Stimulated activated CD8-positive, alpha-beta memory T cell treated with anti-CD3 and anti-CD28 coated beads, Interleukin-12 subunit alpha, Interleukin-12 subunit beta, amount 100 ng/mL, for 4 hours (primary cell): ENCODE results near the gene TRIOBP.

Source experiments
- DNase-seq: peaks from one replicate; pipeline ENCODE4 v3.0.0-alpha.2; 2020; ENCODE audit warnings: low read depth

The TRIOBP gene

GRCh38 chr22:37664249-37665101 lies 32.4 kb upstream of the TRIOBP start:
- no peak for DNase-seq

- no peak for DNase-seq
Observed at GRCh38 chr22:37665487-37665886, 31.4 kb upstream of the TRIOBP start.

DNA sequence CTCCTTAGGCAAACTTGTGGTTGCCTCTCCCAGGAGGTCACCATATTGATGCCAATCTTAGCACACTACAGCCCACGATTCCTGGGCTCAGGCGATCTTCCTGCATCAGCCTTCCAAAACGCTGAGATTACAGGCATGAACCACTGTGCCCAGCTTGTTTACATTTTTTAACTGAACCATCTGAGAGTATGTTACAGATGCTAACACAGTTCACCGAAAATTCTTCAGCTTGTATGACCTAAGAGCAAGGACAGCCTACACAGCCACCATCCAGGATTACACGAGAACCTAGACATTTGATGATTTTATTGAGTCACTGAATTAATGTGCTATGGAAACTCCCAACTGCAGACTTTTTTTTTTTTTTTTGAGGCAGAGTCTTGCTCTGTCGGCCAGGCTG lies 27.3 kb upstream of the TRIOBP start:
- DNase-seq = no peak

GRCh38 chr22:37672206-37672919 lies 24.5 kb upstream of the TRIOBP start:
- DNase-seq = no peak

GRCh38 chr22:37672920-37673455 lies 23.9 kb upstream of the TRIOBP start:
- no peak for DNase-seq

- no peak for DNase-seq
Observed at GRCh38 chr22:37674248-37674647, 22.6 kb upstream of the TRIOBP start.

- DNase-seq = peak; percentile 42
Observed at GRCh38 chr22:37674951-37675929, 21.6 kb upstream of the TRIOBP start, which contains the start of gene LGALS1. Gene LGALS1 (plus strand): TSS chr22:37675636. CDS start chr22:37675703, 67 bp downstream.

DNA sequence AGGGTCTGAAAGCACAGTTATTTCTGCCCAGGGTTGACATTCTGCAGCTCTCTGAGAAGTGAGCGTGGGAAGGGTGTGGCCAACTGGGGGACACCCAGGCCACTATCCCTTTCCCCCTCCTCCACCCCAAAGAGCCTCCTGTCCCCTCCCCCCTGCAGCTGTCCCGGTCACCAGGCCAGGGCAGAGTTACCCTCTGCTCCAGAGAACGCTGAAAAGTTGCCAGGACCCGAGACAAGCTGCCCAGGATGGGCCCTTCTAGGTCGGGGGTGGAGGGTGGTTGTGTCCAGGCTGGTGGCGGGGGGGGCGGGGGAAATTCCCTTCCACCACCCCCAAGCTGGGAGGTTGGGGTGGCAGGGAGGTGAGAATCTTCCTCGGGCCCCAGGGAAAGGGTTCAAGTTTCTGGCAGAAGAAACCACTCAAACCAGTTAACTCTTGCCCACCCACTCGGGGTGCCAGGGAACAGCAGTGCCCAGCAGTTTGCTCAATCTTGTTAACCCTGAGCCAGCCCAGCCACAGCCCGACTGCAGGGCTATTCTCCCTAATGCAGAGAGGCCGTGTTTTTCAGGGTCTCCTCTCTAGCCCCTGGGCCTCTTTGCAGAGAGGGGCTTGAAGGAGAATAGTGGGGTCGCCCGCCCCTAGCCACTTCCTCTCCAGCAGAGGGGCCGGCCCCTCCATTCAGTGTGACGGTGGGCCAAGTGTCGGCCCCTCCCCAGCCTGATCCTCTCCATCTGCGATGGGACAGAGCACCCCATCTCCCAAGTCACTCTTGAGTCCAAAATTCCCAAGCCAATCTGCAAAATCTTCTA lies 20.7 kb upstream of the TRIOBP start:
- no peak for DNase-seq

- peak; percentile 91 for DNase-seq
Observed at GRCh38 chr22:37676736-37677492, 19.9 kb upstream of the TRIOBP start.

DNA sequence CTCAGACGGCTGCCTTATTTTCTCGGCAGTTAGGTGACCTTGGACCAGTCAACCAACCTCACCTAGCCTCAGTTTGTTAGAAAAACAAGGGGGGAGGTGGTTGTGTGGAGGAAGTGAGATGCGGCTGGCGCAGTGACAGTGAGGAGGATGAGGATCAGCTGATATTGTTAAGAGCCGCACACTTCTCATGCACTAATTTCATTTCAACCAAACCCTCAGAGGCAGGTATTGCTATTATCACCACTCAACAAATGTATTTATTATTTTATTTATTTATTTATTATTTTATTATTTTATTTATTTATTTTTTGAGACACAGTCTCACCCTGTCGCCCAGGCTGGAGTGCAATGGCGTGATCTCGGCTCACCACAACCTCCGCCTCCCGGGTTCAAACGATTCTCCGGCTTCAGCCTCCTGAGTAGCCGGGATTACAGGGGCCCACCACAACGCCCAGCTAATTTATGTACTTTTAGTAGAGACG lies 19.3 kb upstream of the TRIOBP start:
- no peak for DNase-seq

DNA sequence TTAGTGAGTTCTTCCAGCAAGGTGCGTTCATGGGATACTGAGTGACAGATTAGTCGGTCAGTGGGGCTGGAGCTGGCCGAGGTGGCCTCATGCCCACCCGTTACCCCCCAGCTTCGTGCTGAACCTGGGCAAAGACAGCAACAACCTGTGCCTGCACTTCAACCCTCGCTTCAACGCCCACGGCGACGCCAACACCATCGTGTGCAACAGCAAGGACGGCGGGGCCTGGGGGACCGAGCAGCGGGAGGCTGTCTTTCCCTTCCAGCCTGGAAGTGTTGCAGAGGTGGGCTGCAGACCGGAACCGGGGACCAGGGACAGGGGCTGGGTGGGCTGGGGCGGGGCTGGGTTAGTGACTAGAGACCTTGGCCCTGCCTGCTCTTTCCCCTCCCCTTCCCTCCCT lies 18.5 kb upstream of the TRIOBP start:
- no peak for DNase-seq

GRCh38 chr22:37679670-37680069 lies 17.2 kb upstream of the TRIOBP start:
- DNase-seq = no peak

- DNase-seq = no peak
Observed at GRCh38 chr22:37680191-37680851, 16.5 kb upstream of the TRIOBP start.

DNA sequence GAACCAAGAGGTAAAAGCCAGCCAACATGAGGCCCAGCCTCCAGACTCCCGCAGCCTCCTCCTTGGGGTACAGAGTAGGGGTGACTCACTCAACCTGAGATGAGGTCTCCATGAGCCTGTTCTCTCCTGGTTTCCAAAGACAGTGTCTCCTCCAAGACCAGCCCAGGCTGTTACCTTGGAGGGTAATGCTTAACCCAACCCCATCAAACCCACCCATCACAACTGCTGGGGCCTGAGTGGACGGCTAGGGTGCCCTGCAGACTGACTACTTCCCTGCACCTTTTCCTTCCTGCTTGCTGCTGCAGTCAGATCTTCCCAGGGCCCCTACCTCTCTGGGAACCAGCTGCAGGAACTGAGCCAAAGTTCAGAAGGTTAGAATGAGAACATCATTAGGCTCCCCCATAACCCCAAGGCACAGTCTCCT lies 15.8 kb upstream of the TRIOBP start:
- no peak for DNase-seq

DNA sequence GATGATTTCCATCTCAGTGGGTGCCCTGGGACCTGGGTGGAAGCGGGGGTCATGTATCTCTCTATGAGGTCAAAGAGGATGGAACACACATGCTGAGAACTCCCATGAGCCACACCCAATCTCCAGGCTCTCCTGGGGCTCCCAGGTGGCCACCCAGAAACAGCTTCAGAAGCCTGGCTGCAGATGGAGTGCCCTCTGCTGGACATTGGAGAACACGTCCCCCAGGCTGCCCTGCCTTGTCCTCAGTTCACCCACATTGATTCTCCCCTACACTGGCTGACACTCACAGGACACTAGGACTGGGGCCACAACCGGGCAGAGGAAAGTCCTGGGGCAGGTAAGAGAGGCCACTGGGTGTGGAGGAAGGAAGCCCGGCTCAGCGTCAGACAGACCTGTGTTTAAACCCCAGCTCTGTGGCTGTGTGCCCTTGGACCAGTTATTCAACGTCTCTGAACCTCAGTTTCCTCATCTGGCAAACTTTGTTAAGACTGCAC lies 15.2 kb upstream of the TRIOBP start:
- peak; percentile 45 for DNase-seq

DNA sequence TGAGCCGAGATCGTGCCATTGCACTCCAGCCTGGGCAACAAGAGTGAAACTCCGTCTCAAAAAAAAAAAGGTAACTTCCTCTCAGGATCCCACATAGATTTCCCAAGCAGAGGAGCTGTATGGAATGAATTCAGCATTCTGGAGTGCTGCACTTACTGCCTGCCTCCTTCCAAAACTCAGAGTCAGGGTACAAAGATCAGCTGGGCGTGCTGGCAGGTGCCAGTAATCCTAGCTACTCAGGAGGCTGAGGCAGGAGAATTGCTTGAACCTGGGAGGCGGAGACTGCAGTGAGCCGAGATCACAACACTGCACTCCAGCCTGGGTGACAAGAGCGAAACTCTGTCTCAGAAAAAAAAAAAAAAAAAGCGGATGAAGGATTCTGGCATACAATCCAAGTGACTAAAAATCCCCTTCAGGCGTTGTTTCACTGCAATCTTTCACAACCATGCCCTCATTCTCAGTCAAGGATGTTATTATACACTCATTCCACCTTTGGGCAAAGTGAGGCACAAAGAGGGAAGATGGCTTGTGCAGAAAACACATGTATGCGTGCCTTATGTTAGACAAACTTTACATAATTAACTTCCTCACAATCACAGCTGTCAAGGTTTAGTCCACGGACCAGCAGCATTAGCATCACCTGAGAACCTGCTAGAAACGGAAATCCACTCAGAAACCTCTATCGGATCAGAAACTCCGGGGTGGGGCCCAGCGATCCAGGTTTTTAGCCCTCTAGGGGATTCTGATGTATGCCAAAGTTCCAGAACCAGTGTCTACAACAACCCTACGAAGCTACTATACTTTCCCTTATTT lies 11.8 kb upstream of the TRIOBP start:
- no peak for DNase-seq

DNA sequence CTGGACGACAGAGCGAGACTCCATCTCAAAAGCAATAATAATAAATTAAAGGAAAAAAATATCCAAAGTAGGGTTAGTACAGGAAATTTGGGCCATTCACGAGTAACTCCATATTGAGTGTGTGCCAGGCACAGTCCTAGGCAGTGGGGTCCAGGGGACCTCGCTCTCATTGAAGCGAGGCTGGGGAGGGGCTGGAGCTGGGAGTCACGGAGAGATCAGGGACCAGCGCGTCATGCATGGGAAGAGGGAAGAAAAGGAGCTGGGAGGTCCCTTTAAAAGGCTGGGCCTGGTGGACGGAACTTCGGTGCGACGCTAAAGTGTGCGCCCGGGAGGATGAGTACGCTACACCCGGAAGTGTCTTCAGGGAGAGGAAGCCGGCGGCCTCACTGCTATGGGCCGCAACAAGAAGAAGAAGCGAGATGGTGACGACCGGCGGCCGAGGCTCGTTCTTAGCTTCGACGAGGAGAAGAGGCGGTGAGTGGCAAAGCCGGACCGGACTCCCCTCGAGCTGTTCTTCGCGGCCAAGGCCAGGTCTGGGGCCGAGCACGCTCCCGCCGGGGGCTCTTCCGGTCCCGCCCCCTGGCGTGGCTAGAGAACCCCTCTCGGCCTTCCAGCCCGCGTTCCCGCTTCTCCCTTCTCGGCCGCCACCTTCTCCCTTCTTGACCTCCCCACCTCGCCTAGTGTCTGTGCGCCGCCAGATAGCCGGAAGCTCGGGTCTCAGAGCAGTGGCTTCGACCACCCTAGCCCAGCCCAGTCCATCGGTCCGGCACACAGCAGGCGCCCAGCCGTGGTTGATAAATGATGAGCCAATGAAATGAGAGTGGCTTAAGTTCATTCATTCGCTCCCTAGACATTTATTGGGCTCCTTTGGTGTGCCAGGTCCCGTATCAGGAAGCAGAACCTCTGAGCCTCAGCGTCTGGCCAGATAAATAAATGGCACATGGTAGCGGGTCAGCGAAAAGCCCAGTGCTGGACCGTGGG lies 10.6 kb upstream of the TRIOBP start, which contains the start of gene NOL12:
Gene NOL12, plus strand, starts transcription at position 342 of the 981 bp plus-strand sequence. Its CDS starts 50 bp downstream, at position 392.
- DNase-seq = peak; percentile 64
